ENCODE results near the gene WNT6.

DNA sequence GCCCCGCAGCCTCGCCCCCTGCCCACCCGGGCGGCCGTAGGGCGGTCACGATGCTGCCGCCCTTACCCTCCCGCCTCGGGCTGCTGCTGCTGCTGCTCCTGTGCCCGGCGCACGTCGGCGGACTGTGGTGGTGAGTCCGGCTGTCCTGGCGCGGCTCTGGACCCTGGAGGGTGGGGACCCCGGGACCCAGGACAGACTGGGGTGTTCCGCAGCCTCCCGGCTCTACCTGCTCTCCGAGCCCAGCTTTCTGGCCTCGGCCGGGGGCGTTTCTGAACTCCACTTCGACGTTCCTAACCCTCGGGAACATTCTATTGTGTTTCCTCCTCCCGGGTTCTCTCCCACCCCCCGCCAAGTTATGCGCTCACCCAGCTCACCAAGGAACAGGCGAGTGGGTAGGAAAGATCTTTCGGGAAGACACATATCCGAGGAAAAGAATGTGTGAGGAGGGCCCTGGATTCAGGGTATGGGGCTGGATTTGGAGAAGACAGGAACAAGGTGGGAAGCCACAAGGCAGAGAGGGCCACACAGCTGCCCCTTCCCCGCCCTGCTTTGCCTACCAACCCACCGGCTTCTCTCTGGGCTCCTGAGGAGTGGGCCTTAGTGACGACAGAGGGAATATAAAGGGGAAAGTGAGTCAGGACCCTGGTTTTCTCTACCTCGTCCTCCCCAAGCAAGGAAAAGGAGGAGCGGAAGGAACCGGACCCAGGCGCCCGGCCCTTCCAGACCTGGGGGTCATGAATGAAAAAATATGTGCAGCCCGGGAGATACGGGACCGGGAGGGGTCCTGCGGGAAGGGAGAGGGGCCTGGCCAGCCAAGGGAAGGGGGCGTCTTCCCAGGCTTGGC is 605 bp downstream of the WNT6 start:
- TF ChIP-seq POLR2A (IDR thresholded peaks at IDR 0.05; ENCODE audit: control extremely low read depth in 1 of 2, low read depth in 2 of 2, low read length in 2 of 2) (no peak), POLR2AphosphoS5 (IDR thresholded peaks at IDR 0.05; ENCODE audit: low read depth, low read length) (no peak), CHD2 (IDR thresholded peaks at IDR 0.05; ENCODE audit: low read length) (no peak), RFX5 (IDR thresholded peaks at IDR 0.05; ENCODE audit: borderline replicate concordance, low read depth, low read length) (no peak), EP300 (IDR thresholded peaks at IDR 0.05; ENCODE audit: borderline replicate concordance in 1 of 2, low read depth in 2 of 2, low read length in 2 of 2) (no peak)
- TF ChIP-seq, protein P1, sequence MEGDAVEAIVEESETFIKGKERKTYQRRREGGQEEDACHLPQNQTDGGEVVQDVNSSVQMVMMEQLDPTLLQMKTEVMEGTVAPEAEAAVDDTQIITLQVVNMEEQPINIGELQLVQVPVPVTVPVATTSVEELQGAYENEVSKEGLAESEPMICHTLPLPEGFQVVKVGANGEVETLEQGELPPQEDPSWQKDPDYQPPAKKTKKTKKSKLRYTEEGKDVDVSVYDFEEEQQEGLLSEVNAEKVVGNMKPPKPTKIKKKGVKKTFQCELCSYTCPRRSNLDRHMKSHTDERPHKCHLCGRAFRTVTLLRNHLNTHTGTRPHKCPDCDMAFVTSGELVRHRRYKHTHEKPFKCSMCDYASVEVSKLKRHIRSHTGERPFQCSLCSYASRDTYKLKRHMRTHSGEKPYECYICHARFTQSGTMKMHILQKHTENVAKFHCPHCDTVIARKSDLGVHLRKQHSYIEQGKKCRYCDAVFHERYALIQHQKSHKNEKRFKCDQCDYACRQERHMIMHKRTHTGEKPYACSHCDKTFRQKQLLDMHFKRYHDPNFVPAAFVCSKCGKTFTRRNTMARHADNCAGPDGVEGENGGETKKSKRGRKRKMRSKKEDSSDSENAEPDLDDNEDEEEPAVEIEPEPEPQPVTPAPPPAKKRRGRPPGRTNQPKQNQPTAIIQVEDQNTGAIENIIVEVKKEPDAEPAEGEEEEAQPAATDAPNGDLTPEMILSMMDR (IDR thresholded peaks at IDR 0.05; ENCODE audit: control extremely low read depth in 1 of 3, insufficient read depth in 1 of 3, low read depth in 1 of 3, low read length in 3 of 3) = no peak
